ENCODE measurements around the gene PIRT.

Gene PIRT

GRCh38 chr17:10837921-10838320, at the start of gene PIRT:
PIRT (minus strand) TSS chr17:10838087; CDS start chr17:10825645, 12,442 bp downstream.
- DNase-seq (ENCODE audit: low read depth): no peak
- TF ChIP-seq, protein P1, sequence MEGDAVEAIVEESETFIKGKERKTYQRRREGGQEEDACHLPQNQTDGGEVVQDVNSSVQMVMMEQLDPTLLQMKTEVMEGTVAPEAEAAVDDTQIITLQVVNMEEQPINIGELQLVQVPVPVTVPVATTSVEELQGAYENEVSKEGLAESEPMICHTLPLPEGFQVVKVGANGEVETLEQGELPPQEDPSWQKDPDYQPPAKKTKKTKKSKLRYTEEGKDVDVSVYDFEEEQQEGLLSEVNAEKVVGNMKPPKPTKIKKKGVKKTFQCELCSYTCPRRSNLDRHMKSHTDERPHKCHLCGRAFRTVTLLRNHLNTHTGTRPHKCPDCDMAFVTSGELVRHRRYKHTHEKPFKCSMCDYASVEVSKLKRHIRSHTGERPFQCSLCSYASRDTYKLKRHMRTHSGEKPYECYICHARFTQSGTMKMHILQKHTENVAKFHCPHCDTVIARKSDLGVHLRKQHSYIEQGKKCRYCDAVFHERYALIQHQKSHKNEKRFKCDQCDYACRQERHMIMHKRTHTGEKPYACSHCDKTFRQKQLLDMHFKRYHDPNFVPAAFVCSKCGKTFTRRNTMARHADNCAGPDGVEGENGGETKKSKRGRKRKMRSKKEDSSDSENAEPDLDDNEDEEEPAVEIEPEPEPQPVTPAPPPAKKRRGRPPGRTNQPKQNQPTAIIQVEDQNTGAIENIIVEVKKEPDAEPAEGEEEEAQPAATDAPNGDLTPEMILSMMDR (IDR thresholded peaks at IDR 0.05; ENCODE audit: low read depth, low read length, missing control alignments): no peak
- H3K4me3 ChIP-seq (ENCODE audit: low read depth, low read length): no peak within 1 kb of the TSS

DNA sequence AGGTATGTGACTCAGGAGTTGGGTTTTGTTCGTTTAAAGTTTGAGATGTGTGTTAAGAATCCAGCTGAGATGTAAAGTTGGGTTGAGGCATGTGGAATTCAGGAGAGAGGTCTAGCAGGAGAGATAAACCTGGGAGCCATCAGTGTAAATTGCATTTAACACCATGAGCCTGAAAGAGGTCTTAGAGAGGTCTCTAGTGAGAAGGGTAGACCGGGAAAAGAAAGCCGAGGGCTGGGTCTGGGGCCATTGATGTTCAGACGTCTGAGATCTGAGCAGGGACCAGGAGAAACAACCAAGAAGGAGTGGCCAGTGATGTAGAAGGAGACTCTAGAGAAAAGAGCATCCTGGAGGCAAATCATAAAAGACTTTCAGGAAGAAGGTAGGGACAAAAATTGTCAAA, 44.1 kb upstream of the PIRT start:
- no peak overlapping the region for H3K4me3 ChIP-seq (ENCODE audit: low read depth, low read length)
- no peak for DNase-seq (ENCODE audit: low read depth)
- TF ChIP-seq, protein P1 (IDR thresholded peaks at IDR 0.05; ENCODE audit: low read depth, low read length, missing control alignments): no peak

DNA sequence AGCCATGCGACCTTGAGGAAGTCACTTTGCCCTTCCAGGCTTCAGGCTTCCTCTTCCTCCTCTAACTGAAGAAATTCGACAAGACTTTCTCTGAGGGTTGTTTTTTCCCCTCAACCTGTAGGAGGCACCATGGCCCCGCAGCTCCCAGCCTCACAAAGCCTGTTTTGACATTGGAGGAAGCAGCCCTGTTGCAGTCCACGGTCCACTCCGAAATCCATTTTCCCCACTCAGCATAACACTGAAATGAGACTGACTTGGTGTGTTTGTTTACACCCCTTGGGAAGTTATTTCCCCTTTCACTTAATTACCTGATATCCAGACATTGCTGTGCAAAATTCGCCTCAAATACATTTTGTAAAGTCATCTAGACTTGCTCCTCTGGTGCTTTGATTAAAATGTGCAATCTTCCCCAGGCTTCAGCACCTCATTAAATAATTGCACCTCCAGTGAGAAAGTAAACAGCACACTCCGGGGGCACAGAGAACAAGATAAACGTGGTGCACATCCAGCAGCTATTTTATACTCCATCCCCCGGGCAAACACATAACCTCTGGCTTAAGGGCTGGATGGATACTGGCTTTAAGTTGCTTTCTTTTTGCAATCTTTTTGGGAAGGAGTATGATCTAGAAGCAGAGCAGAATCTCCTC, 41.4 kb upstream of the PIRT start:
- DNase-seq (ENCODE audit: low read depth): no peak
- no peak overlapping the region for H3K4me3 ChIP-seq (ENCODE audit: low read depth, low read length)
- TF ChIP-seq, protein P1 (IDR thresholded peaks at IDR 0.05; ENCODE audit: low read depth, low read length, missing control alignments): no peak

GRCh38 chr17:10875984-10876555, 38.2 kb upstream of the PIRT start:
- no peak overlapping the region for H3K4me3 ChIP-seq (ENCODE audit: low read depth, low read length)
- TF ChIP-seq, protein P1 (IDR thresholded peaks at IDR 0.05; ENCODE audit: low read depth, low read length, missing control alignments): peak; percentile 74
- no peak for DNase-seq (ENCODE audit: low read depth)

GRCh38 chr17:10875430-10875851, 37.6 kb upstream of the PIRT start:
- TF ChIP-seq, protein P1 (IDR thresholded peaks at IDR 0.05; ENCODE audit: low read depth, low read length, missing control alignments): no peak
- DNase-seq (ENCODE audit: low read depth): no peak
- no peak overlapping the region for H3K4me3 ChIP-seq (ENCODE audit: low read depth, low read length)

GRCh38 chr17:10871914-10872313, 34.0 kb upstream of the PIRT start:
- DNase-seq (ENCODE audit: low read depth): no peak
- TF ChIP-seq, protein P1 (IDR thresholded peaks at IDR 0.05; ENCODE audit: low read depth, low read length, missing control alignments): no peak
- no peak overlapping the region for H3K4me3 ChIP-seq (ENCODE audit: low read depth, low read length)

All from GM12864 (cell line).